CD14-positive monocyte (primary cell): ENCODE data around the gene ASB16. TPM values are rescaled to one million over a fixed set of nuclear protein-coding genes. Genes with fewer than 3 reads are reported as not detected.
A peak's percentile ranks its signal among the peaks of the same experiment; 100 is the strongest.

Source experiments
- DNase-seq, 3 donors: peaks; one replicate each; pipeline ENCODE4 v3.0.0-alpha.2; 2011 to 2022
- H2AFZ ChIP-seq: 2 replicates; pipeline ENCODE4 v1.6.0; 2012; ENCODE audit warnings: mild to moderate bottlenecking, low read depth, low read length, inconsistent platforms; ENCODE audit not compliant: insufficient read depth, poor library complexity, severe bottlenecking
- H3K27ac ChIP-seq, 2 donors: 1 replicate in 1 of 2; 2 replicates in 1 of 2; pipeline ENCODE4 v1.5.1; 2012 to 2013; ENCODE audit warnings: low read length in 2 of 2, control low read depth in 1 of 2, inconsistent platforms in 1 of 2, low read depth in 1 of 2, mild to moderate bottlenecking in 1 of 2
- H3K27me3 ChIP-seq, 2 donors: one replicate each; pipeline versions ENCODE4 v1.6.0 to v1.6.1; 2011 to 2013; ENCODE audit warnings: low read length in 2 of 2; ENCODE audit not compliant: control insufficient read depth in 2 of 2, insufficient read depth in 2 of 2
- H3K36me3 ChIP-seq, 2 donors: replicated peaks in 1 of 2; 1 replicate in 1 of 2; 2 replicates in 1 of 2; pipeline versions ENCODE4 v1.5.1 to v1.6.1; 2012 to 2013; ENCODE audit warnings: low read length in 2 of 2, control low read depth in 1 of 2, inconsistent platforms in 1 of 2, mild to moderate bottlenecking in 1 of 2; ENCODE audit not compliant: insufficient read depth in 2 of 2, control insufficient read depth in 1 of 2
- H3K4me1 ChIP-seq, 2 donors: 1 replicate in 1 of 2; 2 replicates in 1 of 2; pipeline versions ENCODE4 v1.5.1 to v1.6.1; 2012 to 2013; ENCODE audit warnings: low read length in 2 of 2, control low read depth in 1 of 2, inconsistent platforms in 1 of 2, mild to moderate bottlenecking in 1 of 2, moderate library complexity in 1 of 2; ENCODE audit not compliant: insufficient read depth in 2 of 2, control insufficient read depth in 1 of 2
- H3K4me2 ChIP-seq: replicated peaks from 2 replicates; pipeline ENCODE3; 2012; ENCODE audit warnings: low read length, moderate library complexity, mild to moderate bottlenecking; ENCODE audit not compliant: poor library complexity, severe bottlenecking; ENCODE audit errors: extremely low read depth
- H3K4me3 ChIP-seq, 3 experiments: fragments of 200-600 bp in 1 of 3; sonication (generic) in 1 of 3; replicated peaks in 1 of 3; 1 replicate in 2 of 3; 2 replicates in 1 of 3; pipeline ENCODE4 v1.5.1; 2011 to 2013; ENCODE audit warnings: low read length in 3 of 3, mild to moderate bottlenecking in 3 of 3, control low read depth in 2 of 3, low read depth in 2 of 3, inconsistent platforms in 1 of 3, moderate library complexity in 1 of 3
- H3K79me2 ChIP-seq: 2 replicates; pipeline ENCODE4 v1.6.0; 2012; ENCODE audit warnings: mild to moderate bottlenecking, control low read depth, inconsistent platforms, low read length, moderate library complexity; ENCODE audit not compliant: insufficient read depth
- H3K9ac ChIP-seq: 2 replicates; pipeline ENCODE4 v1.6.0; 2017; ENCODE audit warnings: low read length, mild to moderate bottlenecking; ENCODE audit not compliant: insufficient read depth, poor library complexity, severe bottlenecking
- H3K9me3 ChIP-seq, 2 donors: replicated peaks in 1 of 2; 1 replicate in 1 of 2; 2 replicates in 1 of 2; pipeline versions ENCODE4 v1.5.1 to v1.6.1; 2012 to 2013; ENCODE audit warnings: low read length in 2 of 2, control low read depth in 1 of 2; ENCODE audit not compliant: control insufficient read depth in 1 of 2, insufficient read depth in 1 of 2
- H4K20me1 ChIP-seq: 2 replicates; pipeline ENCODE4 v1.6.0; 2012; ENCODE audit warnings: mild to moderate bottlenecking, low read length, control low read depth, moderate library complexity; ENCODE audit not compliant: insufficient read depth
- H3K27ac Mint-ChIP-seq, 7 donors: one replicate each; pipeline ENCODE4 v1.8.0; 2020; ENCODE audit warnings: mild to moderate bottlenecking in 7 of 7, mixed read lengths in 7 of 7, moderate library complexity in 6 of 7, inconsistent platforms in 2 of 7
- H3K27me3 Mint-ChIP-seq, 3 donors: one replicate each; pipeline ENCODE4 v1.8.0; 2021 to 2022; ENCODE audit warnings: low read depth in 3 of 3, mild to moderate bottlenecking in 3 of 3, mixed read lengths in 3 of 3, moderate library complexity in 3 of 3, inconsistent platforms in 1 of 3
- H3K36me3 Mint-ChIP-seq, 2 donors: one replicate each; pipeline ENCODE4 v1.8.0; 2020; ENCODE audit warnings: mixed read lengths in 2 of 2, inconsistent platforms in 1 of 2, mild to moderate bottlenecking in 1 of 2
- H3K4me1 Mint-ChIP-seq: one replicate; pipeline ENCODE4 v1.8.0; 2020; ENCODE audit warnings: mild to moderate bottlenecking, mixed read lengths
- H3K4me3 Mint-ChIP-seq, 2 donors: one replicate each; pipeline ENCODE4 v1.8.0; 2020; ENCODE audit warnings: mild to moderate bottlenecking in 2 of 2, mixed read lengths in 2 of 2, moderate library complexity in 1 of 2
- H3K9me3 Mint-ChIP-seq, 7 donors: one replicate each; pipeline ENCODE4 v1.8.0; 2020 to 2022; ENCODE audit warnings: mixed read lengths in 7 of 7, mild to moderate bottlenecking in 6 of 7, moderate library complexity in 6 of 7, inconsistent platforms in 2 of 7
- WGBS: methylation state at CpG from one replicate; pipeline ENCODE4 v1.1.5; 2013; ENCODE audit warnings: missing lambda C conversion rate; ENCODE audit not compliant: insufficient coverage; 5-methylcytosine and 5-hydroxymethylcytosine counted together
- intact Hi-C, 2 donors: fragments of 100-400 bp; cut with micrococcal nuclease; formaldehyde crosslinking; loops; one replicate each; pipeline versions ENCODE4 v1.15.0 to v1.15.1; 2023
- polyA plus RNA-seq, 3 donors: library from polyadenylated mRNA; depleted of rRNA in 1 of 3; unstranded in 2 of 3; stranded (reverse) in 1 of 3; fragments of 300-500 nt in 2 of 3; fragments of >200 nt in 1 of 3; fragmentation: Illumina TruSeq in 2 of 3; gene quantifications; 1 replicate in 2 of 3; 2 replicates in 1 of 3; pipeline ENCODE4 v1.2.3, GENCODE V29; 2012 to 2021
- TF ChIP-seq, protein P1 (sequence below): fragments of 200-600 bp; IDR thresholded peaks from one replicate; pipeline ENCODE4 v1.8.0; 2022; ENCODE audit warnings: antibody characterized with exemption, mild to moderate bottlenecking

The ASB16 gene
- polyA plus RNA-seq, 3 donors, result not detected

DNA sequence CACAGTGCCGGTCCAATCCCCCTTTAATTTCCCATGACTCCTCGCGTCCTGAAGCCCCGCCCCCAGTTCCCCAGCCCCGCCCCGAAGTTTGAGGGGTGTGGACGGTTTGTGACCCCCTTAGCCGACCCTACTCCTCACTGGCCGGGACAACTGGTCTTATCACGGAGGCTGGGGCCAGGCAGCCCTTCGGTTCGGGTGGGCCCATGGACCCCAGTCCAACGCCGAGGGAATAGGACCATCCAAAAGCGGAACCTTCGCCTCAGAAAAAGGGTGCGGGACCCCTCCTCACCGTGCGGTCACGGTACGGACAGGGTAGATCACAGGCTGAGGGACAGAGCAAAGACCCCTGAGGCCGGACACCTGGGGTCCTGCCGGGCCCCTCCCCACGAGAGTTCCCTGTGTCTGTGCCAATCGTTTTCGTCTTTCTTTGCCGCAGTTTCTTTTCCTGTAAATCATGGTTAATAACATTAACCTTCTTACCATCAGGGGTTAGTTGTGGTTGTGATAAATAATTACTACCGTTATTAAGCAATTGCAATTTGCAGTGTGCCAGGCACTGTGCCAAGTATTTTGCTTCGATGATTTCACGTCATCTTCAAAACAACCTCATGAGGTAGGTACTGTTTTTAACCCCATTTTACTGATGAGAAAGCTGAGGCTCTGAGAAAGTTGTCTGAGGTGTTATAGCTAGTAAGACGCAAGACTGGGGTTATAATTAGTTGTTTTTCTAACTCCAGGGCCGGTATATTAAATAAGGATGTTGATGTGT, 16.8 kb downstream of the ASB16 start:
- Histone ChIP-seq H3K4me2 (peak overlapping the region; percentile 97), H3K9ac (peak overlapping the region; percentile 86), H2AFZ (peak overlapping the region; percentile 75), H3K4me3 (peak overlapping the region; percentile 75 to 94 (median 90)), H3K36me3 (peaks cover 29 to 36% of the 10 kb centered on the region in 2 donors), H3K4me1 (peaks cover 37 to 44% of the 10 kb centered on the region in 2 donors), H3K27me3 (no peaks in the 10 kb centered on the region), H3K27ac (peak overlapping the region; percentile 92 to 98), H3K9me3 (no peaks in the 10 kb centered on the region), H3K79me2 (peaks cover 69% of the 10 kb centered on the region), H4K20me1 (peaks cover 57% of the 10 kb centered on the region)
- TF ChIP-seq, protein P1, sequence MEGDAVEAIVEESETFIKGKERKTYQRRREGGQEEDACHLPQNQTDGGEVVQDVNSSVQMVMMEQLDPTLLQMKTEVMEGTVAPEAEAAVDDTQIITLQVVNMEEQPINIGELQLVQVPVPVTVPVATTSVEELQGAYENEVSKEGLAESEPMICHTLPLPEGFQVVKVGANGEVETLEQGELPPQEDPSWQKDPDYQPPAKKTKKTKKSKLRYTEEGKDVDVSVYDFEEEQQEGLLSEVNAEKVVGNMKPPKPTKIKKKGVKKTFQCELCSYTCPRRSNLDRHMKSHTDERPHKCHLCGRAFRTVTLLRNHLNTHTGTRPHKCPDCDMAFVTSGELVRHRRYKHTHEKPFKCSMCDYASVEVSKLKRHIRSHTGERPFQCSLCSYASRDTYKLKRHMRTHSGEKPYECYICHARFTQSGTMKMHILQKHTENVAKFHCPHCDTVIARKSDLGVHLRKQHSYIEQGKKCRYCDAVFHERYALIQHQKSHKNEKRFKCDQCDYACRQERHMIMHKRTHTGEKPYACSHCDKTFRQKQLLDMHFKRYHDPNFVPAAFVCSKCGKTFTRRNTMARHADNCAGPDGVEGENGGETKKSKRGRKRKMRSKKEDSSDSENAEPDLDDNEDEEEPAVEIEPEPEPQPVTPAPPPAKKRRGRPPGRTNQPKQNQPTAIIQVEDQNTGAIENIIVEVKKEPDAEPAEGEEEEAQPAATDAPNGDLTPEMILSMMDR, result no peak
- H3K9me3 Mint-ChIP-seq, result no peaks in the 10 kb centered on the region
- H3K36me3 Mint-ChIP-seq, result peaks cover 27 to 50% of the 10 kb centered on the region in 2 donors
- intact Hi-C loops, result loop anchor here (1.0 to 10.0 kb wide), 5 partner anchors 13 to 315 kb away; partner anchors contain the start of genes HROB (in 2 of the 2), GPATCH8 (in 1 of the 2), LSM12 (in 1 of the 2) and TMEM101 (in 1 of the 2)
- peaks cover 39% of the 10 kb centered on the region for H3K4me1 Mint-ChIP-seq
- H3K27me3 Mint-ChIP-seq, result no peaks in the 10 kb centered on the region
- peak in 2 of 3 donors; percentile 27 to 63 for DNase-seq
- WGBS, result 0% methylated on average over 19 of the region's 32 CpGs
- peak overlapping the region; percentile 97 to 99 for H3K4me3 Mint-ChIP-seq
- H3K27ac Mint-ChIP-seq, result peak overlapping the region; percentile 96 to 100 (median 99)

DNA sequence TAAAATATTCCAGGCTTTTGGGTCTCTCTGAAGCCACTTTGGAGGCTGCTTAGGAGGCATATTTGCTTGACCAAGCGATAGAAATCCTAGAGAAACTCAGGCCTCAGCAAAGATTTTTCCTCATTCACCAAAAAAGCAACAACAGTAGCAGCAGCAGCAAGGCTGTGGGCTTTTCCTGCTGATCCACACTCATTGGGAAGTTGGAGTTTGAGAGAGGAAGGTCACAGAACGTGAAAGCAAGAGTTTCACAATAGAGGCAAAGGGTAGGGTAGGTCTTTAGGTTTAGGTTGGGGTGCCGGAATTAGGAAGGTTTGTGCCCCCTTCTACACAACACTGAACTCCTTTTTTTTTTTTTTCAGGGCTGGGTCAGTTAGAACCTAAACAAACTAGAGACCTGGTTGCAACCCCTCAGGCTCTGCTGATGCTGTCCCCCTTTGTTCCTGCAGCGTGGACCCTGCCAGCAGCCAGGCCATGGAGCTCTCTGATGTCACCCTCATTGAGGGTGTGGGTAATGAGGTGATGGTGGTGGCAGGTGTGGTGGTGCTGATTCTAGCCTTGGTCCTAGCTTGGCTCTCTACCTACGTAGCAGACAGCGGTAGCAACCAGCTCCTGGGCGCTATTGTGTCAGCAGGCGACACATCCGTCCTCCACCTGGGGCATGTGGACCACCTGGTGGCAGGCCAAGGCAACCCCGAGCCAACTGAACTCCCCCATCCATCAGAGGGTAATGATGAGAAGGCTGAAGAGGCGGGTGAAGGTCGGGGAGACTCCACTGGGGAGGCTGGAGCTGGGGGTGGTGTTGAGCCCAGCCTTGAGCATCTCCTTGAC, 18.3 kb downstream of the ASB16 start:
- peak overlapping the region; percentile 97 for H3K4me2 ChIP-seq
- peaks cover 59% of the 10 kb centered on the region for H3K79me2 ChIP-seq
- peaks cover 33 to 40% of the 10 kb centered on the region in 2 donors for H3K36me3 ChIP-seq
- peak overlapping the region; percentile 8 to 98 for H3K27ac ChIP-seq
- Mint-ChIP-seq H3K4me3 (peak overlapping the region; percentile 97 to 99), H3K27ac (peak overlapping the region; percentile 76 to 100 (median 98)), H3K4me1 (peaks cover 44% of the 10 kb centered on the region), H3K36me3 (peaks cover 27 to 49% of the 10 kb centered on the region in 2 donors), H3K27me3 (no peaks in the 10 kb centered on the region), H3K9me3 (no peaks in the 10 kb centered on the region)
- intact Hi-C loops, result loop anchor here (1.0 to 10.0 kb wide), 4 partner anchors 10 to 314 kb away; partner anchors contain the start of genes HROB (in 2 of the 2), GPATCH8 (in 1 of the 2) and LSM12 (in 1 of the 2)
- H4K20me1 ChIP-seq, result peaks cover 57% of the 10 kb centered on the region
- H2AFZ ChIP-seq, result no peak overlapping the region
- no peaks in the 10 kb centered on the region for H3K27me3 ChIP-seq
- peak in 1 of 3 donors; percentile 23 for DNase-seq
- 93% methylated on average over 6 of the region's 12 CpGs for WGBS
- H3K4me1 ChIP-seq, result peaks cover 41 to 54% of the 10 kb centered on the region in 2 donors
- H3K4me3 ChIP-seq, result peak overlapping the region in 1 of 3 experiments; percentile 90
- TF ChIP-seq, protein P1, result no peak
- H3K9ac ChIP-seq, result peak overlapping the region; percentile 86
- no peaks in the 10 kb centered on the region for H3K9me3 ChIP-seq
